OCI-LY3 (cell line): ENCODE data around the gene ARFIP1.

Source experiments
- EZH2phosphoT487 ChIP-seq: fragments of 200-600 bp; shearing (Covaris generic); IDR thresholded peaks from 2 replicates; pipeline ENCODE4 v1.6.1; 2018; ENCODE audit warnings: antibody characterized with exemption, mixed run types, low read depth
- TF ChIP-seq, protein P1 (sequence below): fragments of 200-600, 300-600 bp; sonication (generic); IDR thresholded peaks from 2 replicates; pipeline ENCODE4 v1.5.1; 2014; ENCODE audit warnings: antibody characterized with exemption, low read length, low read depth

DNA sequence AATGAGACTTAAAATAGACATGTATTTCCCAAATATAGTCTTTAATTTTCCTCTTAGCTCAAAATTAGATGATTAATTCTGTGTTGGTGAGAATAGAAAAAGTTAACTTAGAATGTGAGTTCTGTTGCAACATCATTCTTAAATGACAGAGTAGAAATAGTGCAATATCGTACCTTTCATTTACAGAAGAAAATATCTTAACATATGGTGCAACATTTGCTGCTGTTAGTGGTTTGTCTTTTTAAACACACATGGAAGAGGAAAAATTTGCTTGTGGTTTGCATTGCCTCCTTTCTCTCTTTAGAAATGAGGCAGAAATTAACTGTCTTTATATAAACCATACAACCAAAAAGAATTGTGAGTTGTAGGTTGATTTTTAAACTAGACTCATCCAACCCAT lies 117.1 kb downstream of the ARFIP1 start:
- TF ChIP-seq, protein P1, sequence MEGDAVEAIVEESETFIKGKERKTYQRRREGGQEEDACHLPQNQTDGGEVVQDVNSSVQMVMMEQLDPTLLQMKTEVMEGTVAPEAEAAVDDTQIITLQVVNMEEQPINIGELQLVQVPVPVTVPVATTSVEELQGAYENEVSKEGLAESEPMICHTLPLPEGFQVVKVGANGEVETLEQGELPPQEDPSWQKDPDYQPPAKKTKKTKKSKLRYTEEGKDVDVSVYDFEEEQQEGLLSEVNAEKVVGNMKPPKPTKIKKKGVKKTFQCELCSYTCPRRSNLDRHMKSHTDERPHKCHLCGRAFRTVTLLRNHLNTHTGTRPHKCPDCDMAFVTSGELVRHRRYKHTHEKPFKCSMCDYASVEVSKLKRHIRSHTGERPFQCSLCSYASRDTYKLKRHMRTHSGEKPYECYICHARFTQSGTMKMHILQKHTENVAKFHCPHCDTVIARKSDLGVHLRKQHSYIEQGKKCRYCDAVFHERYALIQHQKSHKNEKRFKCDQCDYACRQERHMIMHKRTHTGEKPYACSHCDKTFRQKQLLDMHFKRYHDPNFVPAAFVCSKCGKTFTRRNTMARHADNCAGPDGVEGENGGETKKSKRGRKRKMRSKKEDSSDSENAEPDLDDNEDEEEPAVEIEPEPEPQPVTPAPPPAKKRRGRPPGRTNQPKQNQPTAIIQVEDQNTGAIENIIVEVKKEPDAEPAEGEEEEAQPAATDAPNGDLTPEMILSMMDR: no peak
- no peak for TF ChIP-seq EZH2phosphoT487
